Activated naive CD8-positive, alpha-beta T cell (primary cell): ENCODE results near the gene CEMIP2.

Experiments used
- H3K27ac Mint-ChIP-seq: one replicate; pipeline ENCODE4 v1.8.0; 2021; ENCODE audit warnings: mixed read lengths
- H3K27me3 Mint-ChIP-seq: one replicate; pipeline ENCODE4 v1.8.0; 2021; ENCODE audit warnings: mixed read lengths
- H3K36me3 Mint-ChIP-seq: one replicate; pipeline ENCODE4 v1.8.0; 2021; ENCODE audit warnings: mixed read lengths
- H3K4me1 Mint-ChIP-seq: one replicate; pipeline ENCODE4 v1.8.0; 2021; ENCODE audit warnings: low read depth, mixed read lengths
- H3K4me3 Mint-ChIP-seq: one replicate; pipeline ENCODE4 v1.8.0; 2021; ENCODE audit warnings: mild to moderate bottlenecking, mixed read lengths
- H3K9me3 Mint-ChIP-seq: one replicate; pipeline ENCODE4 v1.8.0; 2021; ENCODE audit warnings: low read depth, mixed read lengths

Gene CEMIP2

DNA sequence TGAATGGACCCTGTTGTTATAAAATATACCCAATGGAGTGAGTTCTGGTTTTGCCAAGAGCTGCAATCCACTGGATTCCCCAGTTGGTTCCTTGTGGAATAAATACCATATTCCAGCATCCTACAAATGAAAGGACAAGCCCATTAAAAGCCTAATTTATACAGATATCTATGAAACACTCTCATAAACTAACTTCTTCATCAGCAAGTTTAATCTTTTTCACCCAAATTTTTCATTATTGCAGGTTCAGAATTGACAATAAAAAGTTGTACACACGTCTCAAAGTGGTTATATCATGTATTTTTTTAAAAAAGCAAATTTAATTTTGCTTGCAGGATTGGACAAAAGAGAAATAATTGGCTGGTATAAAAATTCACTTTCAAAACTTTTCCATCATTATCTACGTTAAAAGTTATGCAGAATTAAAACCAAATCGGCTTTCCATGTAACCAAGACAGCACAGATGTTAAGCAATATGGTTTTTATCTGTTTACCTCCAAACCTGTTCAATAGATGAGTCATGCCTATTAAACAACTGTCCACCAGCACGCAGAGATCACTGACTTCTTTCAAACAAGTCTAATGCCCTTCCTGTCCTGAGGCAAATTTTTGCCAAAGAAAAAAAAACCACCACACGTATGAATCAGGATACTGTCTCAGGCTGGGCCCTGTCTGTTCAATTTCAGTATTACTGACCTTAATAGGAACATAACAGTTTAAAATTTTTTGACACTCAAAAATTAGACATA, 42.5 kb downstream of the CEMIP2 start:
- Mint-ChIP-seq H3K36me3 (peaks cover 15% of the 10 kb centered on the region), H3K4me3 (no peak overlapping the region), H3K9me3 (no peaks in the 10 kb centered on the region), H3K4me1 (peaks cover 2% of the 10 kb centered on the region), H3K27ac (no peak overlapping the region), H3K27me3 (no peaks in the 10 kb centered on the region)

DNA sequence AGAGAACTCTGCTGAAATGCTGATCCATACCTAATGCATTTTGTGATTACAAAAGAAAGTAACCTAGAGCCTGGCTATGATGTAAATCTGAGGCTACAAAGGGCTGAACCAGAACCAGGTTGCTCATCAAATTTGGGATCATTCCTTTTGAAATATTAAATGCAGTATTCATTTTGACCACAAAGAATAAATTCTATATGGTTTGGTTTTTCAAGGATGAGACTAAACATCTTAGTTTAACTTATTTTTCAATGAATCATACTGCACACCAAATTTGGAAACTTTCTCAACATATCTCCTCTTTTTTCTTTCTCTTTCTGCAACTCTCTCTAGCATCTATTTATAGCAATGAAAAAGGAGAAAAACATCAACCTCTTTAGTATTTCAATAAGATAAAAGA, 46.5 kb downstream of the CEMIP2 start:
- Mint-ChIP-seq H3K27me3 (no peaks in the 10 kb centered on the region), H3K9me3 (no peaks in the 10 kb centered on the region), H3K4me1 (no peaks in the 10 kb centered on the region), H3K27ac (no peak overlapping the region), H3K36me3 (peaks cover 6% of the 10 kb centered on the region), H3K4me3 (no peak overlapping the region)

DNA sequence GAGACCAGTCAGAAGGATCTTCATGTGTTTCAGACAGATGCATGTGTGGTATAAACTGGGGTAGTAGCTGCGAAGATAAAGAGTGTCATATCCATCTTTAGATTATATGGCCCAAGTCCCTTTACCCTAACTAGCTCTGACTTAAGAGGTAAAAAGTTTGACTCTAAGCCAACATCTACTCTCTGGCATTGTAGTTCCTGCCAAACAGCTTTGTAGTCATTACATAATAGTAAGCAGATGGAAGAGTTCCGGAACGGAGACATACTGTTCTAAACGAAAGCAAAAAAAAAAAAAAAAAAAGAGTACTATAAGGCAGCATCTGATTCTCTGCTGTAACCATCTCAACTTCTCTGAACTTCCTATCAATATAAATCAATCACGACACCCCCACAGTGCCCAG, 48.8 kb downstream of the CEMIP2 start:
- Mint-ChIP-seq H3K4me3 (no peak overlapping the region), H3K36me3 (no peaks in the 10 kb centered on the region), H3K27me3 (no peaks in the 10 kb centered on the region), H3K9me3 (no peaks in the 10 kb centered on the region), H3K4me1 (no peaks in the 10 kb centered on the region), H3K27ac (no peak overlapping the region)

DNA sequence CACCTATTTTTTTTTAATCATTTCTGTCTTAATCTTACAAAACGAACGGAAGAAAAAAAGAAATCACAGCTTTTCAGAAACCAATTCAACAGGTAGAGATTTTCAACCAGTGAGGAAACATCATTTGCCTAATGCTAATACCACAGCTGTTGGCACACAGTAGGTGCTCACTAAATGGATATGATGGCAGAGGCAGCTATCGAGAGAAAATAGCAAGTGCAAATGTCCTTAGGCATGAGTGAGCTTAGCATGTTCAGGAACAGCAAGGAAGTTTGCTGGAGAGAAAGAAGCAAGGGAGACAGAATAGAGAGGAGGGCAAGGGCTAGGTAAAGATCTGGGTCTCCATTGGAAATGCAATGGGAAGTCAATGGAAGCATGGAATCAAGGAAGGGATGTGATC, 49.2 kb downstream of the CEMIP2 start:
- Mint-ChIP-seq H3K27ac (no peak overlapping the region), H3K36me3 (peaks cover under 1% of the 10 kb centered on the region), H3K9me3 (no peaks in the 10 kb centered on the region), H3K4me1 (no peaks in the 10 kb centered on the region), H3K4me3 (no peak overlapping the region), H3K27me3 (no peaks in the 10 kb centered on the region)

DNA sequence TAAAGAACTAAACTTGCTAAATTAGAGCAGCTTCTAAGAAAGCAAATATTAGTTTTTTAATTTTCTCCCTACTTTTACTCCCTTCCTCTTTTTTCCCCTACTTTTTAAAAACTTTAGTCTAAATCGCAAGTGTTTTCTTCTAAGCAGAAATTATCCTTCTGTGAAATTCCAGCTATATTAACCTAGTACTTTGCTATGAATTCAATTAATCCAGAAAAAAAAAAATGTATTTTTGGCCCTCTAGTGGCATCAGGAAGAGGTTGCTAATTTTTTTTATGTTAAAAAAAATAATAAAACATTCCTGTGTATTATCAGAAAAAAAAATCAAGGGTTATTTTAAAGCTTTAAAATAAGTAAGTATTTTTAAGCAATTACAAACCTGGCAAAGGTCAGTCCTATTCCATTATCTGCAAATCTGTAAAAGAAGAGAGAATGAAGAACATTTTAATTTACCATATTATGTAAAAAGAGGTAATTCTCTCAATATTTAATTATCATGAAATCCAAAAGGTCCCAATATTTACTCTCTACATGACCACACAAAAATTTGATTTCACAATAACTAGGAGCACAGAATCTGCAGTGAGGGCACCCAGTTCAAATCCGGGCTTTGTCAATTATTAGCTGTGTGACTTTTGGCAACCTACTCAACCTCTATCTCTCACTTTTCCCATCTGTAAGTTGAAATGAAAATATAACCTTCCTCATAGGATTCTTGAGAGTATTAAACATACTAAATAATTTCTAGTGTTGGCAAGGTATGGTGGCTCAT, 52.0 kb downstream of the CEMIP2 start:
- H3K36me3 Mint-ChIP-seq, result peaks cover 10% of the 10 kb centered on the region
- no peak overlapping the region for H3K4me3 Mint-ChIP-seq
- H3K4me1 Mint-ChIP-seq, result no peaks in the 10 kb centered on the region
- H3K27ac Mint-ChIP-seq, result no peak overlapping the region
- no peaks in the 10 kb centered on the region for H3K27me3 Mint-ChIP-seq
- no peaks in the 10 kb centered on the region for H3K9me3 Mint-ChIP-seq

DNA sequence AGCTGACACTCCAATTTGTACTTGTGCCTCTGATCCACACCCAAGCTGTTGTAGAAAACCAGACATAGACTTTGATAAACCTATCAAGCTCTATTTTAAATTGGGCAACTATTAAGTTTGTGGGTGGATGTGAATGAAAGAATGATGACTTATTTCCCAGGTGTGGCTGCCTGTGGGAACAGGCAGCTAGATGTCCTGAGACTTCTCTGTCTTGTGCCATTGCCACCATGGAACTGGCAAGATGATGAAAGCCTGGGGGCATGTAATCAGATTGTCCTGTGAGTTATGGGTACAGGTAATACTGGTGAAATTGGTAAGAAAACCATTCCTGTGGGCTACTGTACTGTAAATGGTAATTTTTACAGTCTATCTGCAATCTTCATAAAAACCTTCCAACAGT, 57.5 kb downstream of the CEMIP2 start:
- Mint-ChIP-seq H3K27ac (no peak overlapping the region), H3K9me3 (no peaks in the 10 kb centered on the region)

DNA sequence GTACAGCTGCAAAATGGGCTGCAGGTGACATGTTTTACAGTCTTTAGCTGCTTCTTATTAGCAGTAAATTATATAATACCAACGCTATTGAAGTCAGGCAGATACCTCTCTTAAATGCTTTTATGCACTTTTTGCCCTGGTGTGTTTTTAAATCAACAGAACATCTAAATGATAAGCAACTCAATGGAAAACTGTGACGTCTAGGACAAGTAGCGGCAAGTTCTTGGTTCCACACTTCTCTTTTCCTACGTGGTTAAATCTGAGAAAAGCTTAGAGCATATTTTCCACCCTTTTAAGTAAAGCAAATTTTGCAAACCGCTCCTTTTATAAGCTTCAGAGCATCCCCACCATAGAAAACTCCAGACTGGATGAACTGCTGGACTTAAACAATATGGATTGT, 58.1 kb downstream of the CEMIP2 start:
- no peaks in the 10 kb centered on the region for H3K9me3 Mint-ChIP-seq
- H3K27ac Mint-ChIP-seq, result peak overlapping the region; percentile 41
- peaks cover 15% of the 10 kb centered on the region for H3K36me3 Mint-ChIP-seq
- H3K27me3 Mint-ChIP-seq, result no peaks in the 10 kb centered on the region
- no peaks in the 10 kb centered on the region for H3K4me1 Mint-ChIP-seq
- no peak overlapping the region for H3K4me3 Mint-ChIP-seq

More for the DNA sequence above, 57.5 kb downstream of the CEMIP2 start:
- Mint-ChIP-seq H3K36me3 (peaks cover 15% of the 10 kb centered on the region), H3K27me3 (no peaks in the 10 kb centered on the region), H3K4me1 (no peaks in the 10 kb centered on the region), H3K4me3 (no peak overlapping the region)

DNA sequence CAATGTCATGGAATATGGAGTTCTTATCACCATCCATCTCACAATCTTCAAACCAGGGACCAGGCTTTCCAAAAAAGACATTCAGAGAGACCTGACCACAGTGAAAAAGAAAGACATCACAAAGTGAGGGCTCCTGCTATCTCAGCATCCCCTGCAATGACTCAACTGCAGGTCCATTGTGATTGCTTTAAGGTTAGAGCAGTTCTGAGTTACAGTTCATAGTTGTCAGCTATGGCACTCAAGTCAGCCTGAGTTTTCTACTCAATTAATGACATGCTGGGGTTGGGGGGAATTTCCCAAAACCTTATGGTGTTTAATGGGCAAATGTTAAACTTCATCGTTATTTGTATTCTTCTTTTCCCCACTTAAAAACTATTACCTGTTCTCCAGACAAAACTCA, 58.9 kb downstream of the CEMIP2 start:
- H3K4me3 Mint-ChIP-seq, result no peak overlapping the region
- no peaks in the 10 kb centered on the region for H3K4me1 Mint-ChIP-seq
- no peaks in the 10 kb centered on the region for H3K9me3 Mint-ChIP-seq
- no peak overlapping the region for H3K27ac Mint-ChIP-seq
- peaks cover 17% of the 10 kb centered on the region for H3K36me3 Mint-ChIP-seq
- no peaks in the 10 kb centered on the region for H3K27me3 Mint-ChIP-seq

DNA sequence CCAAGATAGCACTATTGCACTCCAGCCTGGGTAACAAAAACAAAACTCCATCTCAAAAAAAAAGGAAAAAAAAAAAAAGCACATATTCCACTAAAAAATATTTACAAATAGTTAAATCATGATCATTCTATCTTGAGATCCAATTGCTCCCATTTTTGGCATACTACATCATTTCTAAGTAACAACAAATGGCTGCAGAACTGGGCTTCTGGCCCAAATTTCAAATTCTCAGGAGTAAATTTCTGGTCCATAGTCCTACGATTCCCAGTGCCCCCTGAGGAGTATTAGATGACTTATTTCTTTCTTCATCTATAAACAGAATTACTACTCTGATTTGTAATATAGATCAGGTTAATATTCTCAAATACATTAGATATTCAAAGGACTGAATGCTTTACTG, 62.1 kb downstream of the CEMIP2 start:
- Mint-ChIP-seq H3K4me1 (no peaks in the 10 kb centered on the region), H3K9me3 (no peaks in the 10 kb centered on the region), H3K4me3 (no peak overlapping the region), H3K27me3 (no peaks in the 10 kb centered on the region), H3K27ac (no peak overlapping the region), H3K36me3 (peaks cover 10% of the 10 kb centered on the region)

DNA sequence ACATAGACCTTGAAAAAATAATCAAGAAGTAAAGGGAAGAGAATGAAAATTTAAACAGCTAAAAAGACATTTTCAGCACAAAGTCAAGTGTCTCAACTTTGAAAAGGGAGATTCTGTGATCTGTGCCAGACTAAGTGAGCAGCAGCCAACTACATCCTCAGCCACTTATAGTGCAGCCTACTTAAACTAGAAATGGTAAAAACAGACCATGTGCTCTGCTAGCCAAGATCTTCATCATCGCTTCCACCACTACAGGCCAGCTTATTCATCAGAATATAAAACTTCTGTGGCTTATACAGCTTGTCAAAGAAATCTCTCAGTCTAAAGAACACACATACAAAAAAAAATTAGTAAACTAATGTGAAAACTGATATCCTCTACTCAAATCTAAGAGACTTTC, 63.5 kb downstream of the CEMIP2 start:
- Mint-ChIP-seq H3K27me3 (no peaks in the 10 kb centered on the region), H3K27ac (peak overlapping the region; percentile 3), H3K4me3 (no peak overlapping the region), H3K9me3 (no peaks in the 10 kb centered on the region), H3K36me3 (peaks cover 10% of the 10 kb centered on the region), H3K4me1 (no peaks in the 10 kb centered on the region)

DNA sequence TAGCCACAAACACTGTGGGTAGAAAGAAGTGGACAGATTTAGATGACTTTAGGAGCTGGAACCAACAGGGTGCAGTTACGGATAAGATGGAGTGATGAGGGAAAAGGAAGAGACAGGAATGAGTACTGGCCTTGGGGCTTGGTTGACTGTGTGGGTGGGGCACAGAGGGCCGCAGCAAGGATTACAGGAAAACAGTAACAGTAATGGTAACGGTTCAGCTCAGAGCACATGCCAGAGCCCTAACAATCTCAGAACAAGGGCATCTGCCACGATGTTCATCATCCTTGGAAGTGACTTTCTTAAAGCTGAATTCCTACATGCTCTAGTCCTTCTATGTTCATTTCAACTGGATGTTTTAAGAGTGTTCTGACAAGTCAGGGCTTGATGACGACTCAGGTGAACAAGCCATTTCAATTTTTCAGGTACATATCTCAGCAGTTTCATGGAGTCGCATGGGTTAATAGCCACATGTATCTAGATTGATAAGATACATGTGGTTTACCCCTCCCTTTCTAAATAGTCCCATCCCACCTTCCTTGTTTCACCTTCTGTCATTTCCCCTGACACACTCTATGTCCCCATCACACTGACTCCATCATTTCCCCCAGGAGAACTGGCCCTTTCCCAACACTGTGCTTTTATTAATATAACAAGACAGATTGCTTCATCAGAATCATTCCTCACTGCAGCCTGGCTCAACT, 65.0 kb downstream of the CEMIP2 start:
- Mint-ChIP-seq H3K4me1 (no peaks in the 10 kb centered on the region), H3K27ac (no peak overlapping the region), H3K9me3 (no peaks in the 10 kb centered on the region), H3K4me3 (no peak overlapping the region), H3K27me3 (no peaks in the 10 kb centered on the region), H3K36me3 (peaks cover 7% of the 10 kb centered on the region)

DNA sequence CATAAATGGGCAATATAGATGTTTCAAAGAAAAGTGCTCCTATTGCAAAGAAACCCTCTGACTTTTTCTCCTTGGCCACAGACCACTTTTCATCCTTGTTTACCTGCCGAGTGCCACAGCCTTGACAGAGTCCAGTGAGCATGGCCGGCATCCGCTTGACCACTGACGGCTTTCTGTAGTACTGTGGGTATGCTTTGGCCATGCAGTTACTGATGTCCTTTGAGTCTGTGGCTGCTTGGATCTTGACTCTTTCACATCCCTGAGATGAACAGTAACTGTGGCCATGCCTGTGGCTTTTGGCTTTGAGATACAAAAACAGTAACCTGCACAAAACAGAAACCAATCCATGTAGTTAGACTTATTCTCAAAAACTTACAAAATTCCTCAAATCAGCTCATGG, 70.4 kb downstream of the CEMIP2 start:
- Mint-ChIP-seq H3K27ac (no peak overlapping the region), H3K4me3 (no peak overlapping the region), H3K36me3 (peaks cover 9% of the 10 kb centered on the region), H3K27me3 (no peaks in the 10 kb centered on the region), H3K4me1 (no peaks in the 10 kb centered on the region), H3K9me3 (no peaks in the 10 kb centered on the region)

DNA sequence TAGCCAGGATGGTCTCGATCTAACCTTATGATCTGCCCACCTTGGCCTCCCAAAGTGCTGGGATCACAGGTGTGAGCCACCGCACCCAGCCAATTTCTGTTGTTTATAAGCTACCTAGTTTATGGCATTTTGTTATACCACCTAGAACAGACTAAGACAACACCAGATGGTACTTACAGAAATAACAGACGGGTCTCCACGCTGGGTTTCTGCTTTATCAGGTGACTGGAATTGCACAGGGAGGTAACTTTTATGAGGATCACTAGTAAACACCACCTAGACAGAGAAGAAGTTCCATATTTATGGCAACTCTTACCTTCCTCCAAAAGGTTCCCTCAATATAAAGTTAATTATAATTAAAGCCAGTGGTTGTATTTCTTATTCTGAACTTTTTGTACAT, 74.0 kb downstream of the CEMIP2 start:
- Mint-ChIP-seq H3K36me3 (peaks cover 19% of the 10 kb centered on the region), H3K4me3 (no peak overlapping the region)

DNA sequence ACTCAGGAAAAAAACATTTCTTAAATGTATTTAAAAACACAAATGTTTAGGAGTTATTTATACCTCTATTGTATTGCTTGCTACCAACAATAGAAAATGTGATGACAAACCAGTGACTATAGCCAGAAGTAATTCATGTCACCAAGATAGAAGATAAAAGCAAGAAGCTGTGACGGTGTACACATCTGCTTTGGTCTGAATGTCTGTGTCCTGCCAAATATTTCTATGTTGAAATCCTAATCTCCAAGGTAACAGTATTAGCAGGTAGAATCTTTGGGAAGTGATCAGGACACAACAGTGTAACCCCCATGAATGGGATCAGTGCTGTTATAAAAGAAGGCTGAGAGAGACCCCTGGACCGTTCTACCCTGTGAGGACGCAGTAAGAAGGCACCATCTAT, 74.7 kb downstream of the CEMIP2 start:
- Mint-ChIP-seq H3K27me3 (no peaks in the 10 kb centered on the region), H3K27ac (no peak overlapping the region), H3K9me3 (no peaks in the 10 kb centered on the region), H3K4me1 (peaks cover 12% of the 10 kb centered on the region), H3K4me3 (no peak overlapping the region), H3K36me3 (peaks cover 26% of the 10 kb centered on the region)

More for the DNA sequence above, 74.0 kb downstream of the CEMIP2 start:
- no peaks in the 10 kb centered on the region for H3K9me3 Mint-ChIP-seq
- peaks cover 7% of the 10 kb centered on the region for H3K4me1 Mint-ChIP-seq
- no peaks in the 10 kb centered on the region for H3K27me3 Mint-ChIP-seq
- H3K27ac Mint-ChIP-seq, result no peak overlapping the region

DNA sequence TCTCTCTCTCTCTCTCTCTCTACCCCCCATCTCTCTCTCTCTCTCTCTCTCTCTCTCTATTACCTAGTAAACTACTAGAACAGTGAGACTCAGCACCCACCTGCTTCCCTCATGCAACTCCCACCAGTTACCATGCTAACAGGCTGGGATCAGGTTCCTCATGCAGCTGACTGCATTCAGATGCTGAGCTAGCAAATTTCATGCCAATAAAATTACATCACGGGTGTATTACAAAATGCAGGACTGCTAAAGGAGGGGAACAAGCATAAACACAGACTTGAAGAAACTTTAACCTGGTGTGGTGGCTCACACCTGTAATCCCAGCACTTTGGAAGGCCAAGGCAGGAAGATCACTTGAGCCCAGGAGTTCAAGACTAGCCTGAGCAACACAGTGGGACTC, 76.0 kb downstream of the CEMIP2 start:
- H3K4me3 Mint-ChIP-seq, result no peak overlapping the region
- no peaks in the 10 kb centered on the region for H3K27me3 Mint-ChIP-seq

More for the DNA sequence above, 76.0 kb downstream of the CEMIP2 start:
- no peaks in the 10 kb centered on the region for H3K9me3 Mint-ChIP-seq
- H3K27ac Mint-ChIP-seq, result no peak overlapping the region
- peaks cover 30% of the 10 kb centered on the region for H3K36me3 Mint-ChIP-seq
- H3K4me1 Mint-ChIP-seq, result peaks cover 16% of the 10 kb centered on the region
